Measurements from ENCODE around the gene MEPCE.

Gene MEPCE

GRCh38 chr7:100464210-100464660, 34.6 kb downstream of the MEPCE start, which contains the start of gene SPACDR:
Gene SPACDR, minus strand, starts transcription at chr7:100464260. Its CDS starts 235 bp downstream, at chr7:100464025.
- no peaks in the 10 kb centered on the region for H3K9me2 ChIP-seq (replicated peaks; ENCODE audit: control insufficient read depth, low read length)
- no peaks in the 10 kb centered on the region for H3K9me3 ChIP-seq (ENCODE audit: control insufficient read depth, insufficient read depth, low read length)
- H3K79me2 ChIP-seq (ENCODE audit: control insufficient read depth, low read length): no peaks in the 10 kb centered on the region
- no peak within 1 kb of the TSS for H3K4me2 ChIP-seq (ENCODE audit: low read length)
- peaks cover 38% of the 10 kb centered on the region for H3K36me3 ChIP-seq (ENCODE audit: control insufficient read depth, low read length)
- H3K4me3 ChIP-seq (ENCODE audit: low read length): no peak within 1 kb of the TSS
- TF ChIP-seq EZH2phosphoT487 (IDR thresholded peaks at IDR 0.05; ENCODE audit: borderline replicate concordance, low read length): no peak
- TF ChIP-seq, protein P1, sequence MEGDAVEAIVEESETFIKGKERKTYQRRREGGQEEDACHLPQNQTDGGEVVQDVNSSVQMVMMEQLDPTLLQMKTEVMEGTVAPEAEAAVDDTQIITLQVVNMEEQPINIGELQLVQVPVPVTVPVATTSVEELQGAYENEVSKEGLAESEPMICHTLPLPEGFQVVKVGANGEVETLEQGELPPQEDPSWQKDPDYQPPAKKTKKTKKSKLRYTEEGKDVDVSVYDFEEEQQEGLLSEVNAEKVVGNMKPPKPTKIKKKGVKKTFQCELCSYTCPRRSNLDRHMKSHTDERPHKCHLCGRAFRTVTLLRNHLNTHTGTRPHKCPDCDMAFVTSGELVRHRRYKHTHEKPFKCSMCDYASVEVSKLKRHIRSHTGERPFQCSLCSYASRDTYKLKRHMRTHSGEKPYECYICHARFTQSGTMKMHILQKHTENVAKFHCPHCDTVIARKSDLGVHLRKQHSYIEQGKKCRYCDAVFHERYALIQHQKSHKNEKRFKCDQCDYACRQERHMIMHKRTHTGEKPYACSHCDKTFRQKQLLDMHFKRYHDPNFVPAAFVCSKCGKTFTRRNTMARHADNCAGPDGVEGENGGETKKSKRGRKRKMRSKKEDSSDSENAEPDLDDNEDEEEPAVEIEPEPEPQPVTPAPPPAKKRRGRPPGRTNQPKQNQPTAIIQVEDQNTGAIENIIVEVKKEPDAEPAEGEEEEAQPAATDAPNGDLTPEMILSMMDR (IDR thresholded peaks at IDR 0.05; ENCODE audit: low read depth, low read length, poor library complexity, severe bottlenecking): no peak
- no peaks in the 10 kb centered on the region for H3K27me3 ChIP-seq (ENCODE audit: control insufficient read depth, low read length)
- H4K20me1 ChIP-seq (ENCODE audit: control insufficient read depth, insufficient read depth, low read depth, low read length): no peaks in the 10 kb centered on the region
- no peaks in the 10 kb centered on the region for H3K4me1 ChIP-seq (ENCODE audit: control insufficient read depth, low read length)
- H3K27ac ChIP-seq (ENCODE audit: low read depth, low read length): no peak within 1 kb of the TSS
- no peaks in the 10 kb centered on the region for H3F3A ChIP-seq (ENCODE audit: control insufficient read depth, insufficient read depth)

GRCh38 chr7:100464791-100465190, 35.2 kb downstream of the MEPCE start:
- Histone ChIP-seq H3K4me3 (ENCODE audit: low read length) (no peak overlapping the region), H3F3A (ENCODE audit: control insufficient read depth, insufficient read depth) (no peaks in the 10 kb centered on the region), H3K4me1 (ENCODE audit: control insufficient read depth, low read length) (peaks cover 4% of the 10 kb centered on the region), H3K79me2 (ENCODE audit: control insufficient read depth, low read length) (no peaks in the 10 kb centered on the region), H3K4me2 (ENCODE audit: low read length) (no peak overlapping the region), H3K27ac (ENCODE audit: low read depth, low read length) (no peak overlapping the region), H3K9me3 (ENCODE audit: control insufficient read depth, insufficient read depth, low read length) (no peaks in the 10 kb centered on the region), H3K27me3 (ENCODE audit: control insufficient read depth, low read length) (no peaks in the 10 kb centered on the region), H4K20me1 (ENCODE audit: control insufficient read depth, insufficient read depth, low read depth, low read length) (no peaks in the 10 kb centered on the region), H3K36me3 (ENCODE audit: control insufficient read depth, low read length) (peaks cover 41% of the 10 kb centered on the region), H3K9me2 (replicated peaks; ENCODE audit: control insufficient read depth, low read length) (no peaks in the 10 kb centered on the region)
- TF ChIP-seq, protein P1 (IDR thresholded peaks at IDR 0.05; ENCODE audit: low read depth, low read length, poor library complexity, severe bottlenecking): no peak
- TF ChIP-seq EZH2phosphoT487 (IDR thresholded peaks at IDR 0.05; ENCODE audit: borderline replicate concordance, low read length): no peak

GRCh38 chr7:100465299-100465698, 35.7 kb downstream of the MEPCE start:
- H3K79me2 ChIP-seq (ENCODE audit: control insufficient read depth, low read length): no peaks in the 10 kb centered on the region
- H3K4me2 ChIP-seq (ENCODE audit: low read length): no peak overlapping the region
- H4K20me1 ChIP-seq (ENCODE audit: control insufficient read depth, insufficient read depth, low read depth, low read length): no peaks in the 10 kb centered on the region
- no peak for TF ChIP-seq EZH2phosphoT487 (IDR thresholded peaks at IDR 0.05; ENCODE audit: borderline replicate concordance, low read length)
- TF ChIP-seq, protein P1 (IDR thresholded peaks at IDR 0.05; ENCODE audit: low read depth, low read length, poor library complexity, severe bottlenecking): no peak
- no peaks in the 10 kb centered on the region for H3K9me3 ChIP-seq (ENCODE audit: control insufficient read depth, insufficient read depth, low read length)
- H3K27ac ChIP-seq (ENCODE audit: low read depth, low read length): no peak overlapping the region
- no peaks in the 10 kb centered on the region for H3K9me2 ChIP-seq (replicated peaks; ENCODE audit: control insufficient read depth, low read length)
- H3K27me3 ChIP-seq (ENCODE audit: control insufficient read depth, low read length): no peaks in the 10 kb centered on the region
- H3K36me3 ChIP-seq (ENCODE audit: control insufficient read depth, low read length): peaks cover 44% of the 10 kb centered on the region
- no peak overlapping the region for H3K4me3 ChIP-seq (ENCODE audit: low read length)
- peaks cover 5% of the 10 kb centered on the region for H3F3A ChIP-seq (ENCODE audit: control insufficient read depth, insufficient read depth)
- H3K4me1 ChIP-seq (ENCODE audit: control insufficient read depth, low read length): peaks cover 5% of the 10 kb centered on the region

Measured in DOHH2 (cell line).